ENCODE measurements around the gene EML4.

DNA sequence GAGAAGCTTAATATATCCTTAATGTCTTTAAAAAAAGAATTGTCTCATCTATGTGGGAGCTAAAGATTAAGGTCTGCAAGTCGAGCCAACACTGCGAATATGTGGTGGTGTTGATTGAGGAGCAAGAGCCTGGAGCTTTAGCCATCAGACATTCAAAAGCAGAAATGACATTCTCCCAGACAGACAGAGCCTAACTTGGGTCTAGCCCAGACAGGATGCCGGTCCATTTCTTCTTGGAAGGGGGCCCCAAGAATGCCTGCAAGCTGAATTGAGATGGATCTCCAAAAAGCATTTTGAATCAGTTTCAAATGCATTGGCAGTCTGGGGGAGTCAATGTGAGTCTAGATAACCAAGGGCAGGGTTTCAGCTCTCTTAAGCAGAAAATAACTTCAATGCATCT is 30.1 kb upstream of the EML4 start:
- no peak for TF ChIP-seq EZH2 (IDR thresholded peaks at IDR 0.05; ENCODE audit: borderline replicate concordance, low read depth, low read length, severe bottlenecking)
- TF ChIP-seq, protein P1, sequence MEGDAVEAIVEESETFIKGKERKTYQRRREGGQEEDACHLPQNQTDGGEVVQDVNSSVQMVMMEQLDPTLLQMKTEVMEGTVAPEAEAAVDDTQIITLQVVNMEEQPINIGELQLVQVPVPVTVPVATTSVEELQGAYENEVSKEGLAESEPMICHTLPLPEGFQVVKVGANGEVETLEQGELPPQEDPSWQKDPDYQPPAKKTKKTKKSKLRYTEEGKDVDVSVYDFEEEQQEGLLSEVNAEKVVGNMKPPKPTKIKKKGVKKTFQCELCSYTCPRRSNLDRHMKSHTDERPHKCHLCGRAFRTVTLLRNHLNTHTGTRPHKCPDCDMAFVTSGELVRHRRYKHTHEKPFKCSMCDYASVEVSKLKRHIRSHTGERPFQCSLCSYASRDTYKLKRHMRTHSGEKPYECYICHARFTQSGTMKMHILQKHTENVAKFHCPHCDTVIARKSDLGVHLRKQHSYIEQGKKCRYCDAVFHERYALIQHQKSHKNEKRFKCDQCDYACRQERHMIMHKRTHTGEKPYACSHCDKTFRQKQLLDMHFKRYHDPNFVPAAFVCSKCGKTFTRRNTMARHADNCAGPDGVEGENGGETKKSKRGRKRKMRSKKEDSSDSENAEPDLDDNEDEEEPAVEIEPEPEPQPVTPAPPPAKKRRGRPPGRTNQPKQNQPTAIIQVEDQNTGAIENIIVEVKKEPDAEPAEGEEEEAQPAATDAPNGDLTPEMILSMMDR (IDR thresholded peaks at IDR 0.05; ENCODE audit: borderline replicate concordance, extremely low read depth, low read length, poor library complexity, severe bottlenecking): no peak
